GM12872 (cell line): ENCODE results near the gene RABGAP1L.

ENCODE experiments used
- CTCF ChIP-seq: IDR thresholded peaks from 3 replicates; pipeline ENCODE4 v1.5.1; 2011; ENCODE audit warnings: low read depth, mild to moderate bottlenecking, low read length, moderate library complexity; ENCODE audit not compliant: insufficient read depth

Gene RABGAP1L

DNA sequence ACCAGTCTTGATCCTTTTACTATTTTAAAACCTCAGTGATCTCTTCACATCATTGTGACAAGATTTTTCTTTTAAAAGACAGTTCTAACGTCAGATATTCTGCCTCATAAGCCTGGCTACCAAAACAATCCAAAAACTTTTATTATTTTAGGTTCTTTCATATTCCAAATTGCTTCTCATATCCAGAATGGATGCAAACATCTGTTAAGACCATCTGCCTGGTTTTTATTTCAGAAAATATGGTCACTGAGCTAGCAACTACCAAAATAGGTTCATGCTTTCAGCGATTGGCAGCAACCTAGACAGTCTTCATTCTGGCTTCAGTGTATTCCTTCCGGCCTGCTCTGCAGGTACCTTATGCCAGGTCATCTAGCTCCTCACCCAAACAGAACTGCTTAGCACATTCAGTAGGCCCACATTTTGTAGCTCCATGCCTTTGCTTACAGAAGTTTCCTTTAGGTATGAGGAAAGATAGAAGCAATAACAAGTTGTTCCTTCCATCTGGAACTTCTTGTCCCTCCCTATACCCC, 781.4 kb downstream of the RABGAP1L start:
- no peak for TF ChIP-seq CTCF

- TF ChIP-seq CTCF = no peak
Measured at GRCh38 chr1:174942547-174943255, 783.4 kb downstream of the RABGAP1L start.

GRCh38 chr1:174946031-174946430, 786.7 kb downstream of the RABGAP1L start:
- no peak for TF ChIP-seq CTCF

DNA sequence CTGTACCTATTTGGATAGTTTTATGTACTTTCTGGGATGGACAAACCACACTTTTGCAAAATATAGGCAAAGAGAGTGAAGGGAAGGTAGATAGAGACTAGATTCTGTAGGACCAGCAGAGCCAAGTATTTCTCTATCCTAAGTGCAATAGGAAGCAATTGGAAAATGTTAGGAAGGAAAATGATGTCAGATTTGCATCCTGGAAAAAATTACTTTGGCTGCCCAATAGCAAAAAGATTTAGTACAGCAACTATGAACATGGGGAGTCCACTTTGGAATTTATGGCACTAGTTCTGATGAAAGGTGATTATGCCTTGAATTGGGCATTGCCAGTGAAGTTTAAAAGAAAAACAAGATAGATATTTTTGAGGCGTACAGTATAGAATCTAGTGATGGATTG, 789.7 kb downstream of the RABGAP1L start:
- TF ChIP-seq CTCF = no peak

DNA sequence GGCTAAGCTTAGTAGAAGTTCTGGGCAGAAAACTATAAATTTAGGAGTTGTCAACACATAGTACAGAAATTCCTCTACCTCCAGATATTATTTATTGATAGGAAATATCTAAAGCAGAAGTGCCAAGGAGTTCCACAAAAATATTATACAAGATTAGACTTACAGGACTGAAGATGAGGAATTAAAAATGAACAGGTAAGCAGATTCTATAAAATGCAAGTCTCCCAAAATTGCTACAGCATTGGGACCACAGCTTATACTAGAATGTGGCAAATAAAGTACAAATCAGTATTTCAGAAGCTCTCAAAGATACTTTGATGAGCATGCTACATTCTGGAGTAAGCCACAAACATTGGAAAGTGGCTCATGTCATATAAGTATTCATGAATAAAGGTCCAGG, 790.3 kb downstream of the RABGAP1L start:
- no peak for TF ChIP-seq CTCF

- no peak for TF ChIP-seq CTCF
Measured at GRCh38 chr1:174953285-174954072, 794.2 kb downstream of the RABGAP1L start.

- TF ChIP-seq CTCF = no peak
Measured at GRCh38 chr1:174954073-174954460, 794.7 kb downstream of the RABGAP1L start.
